Measurements from ENCODE around the gene PPT2. TPM values are rescaled to one million over a fixed set of nuclear protein-coding genes. Genes with fewer than 3 reads are reported as not detected.

The PPT2 gene
- total RNA-seq, 4 donors from 2014 or later = 13.1 to 80.0 (median 28.1) TPM

- Histone ChIP-seq H3K4me1 (peaks cover 16 to 53% (median 31%) of the 10 kb centered on the region in 4 donors), H3K36me3 (no peaks in the 10 kb centered on the region), H3K27me3 (no peaks in the 10 kb centered on the region), H3K27ac (peak overlapping the region; percentile 50 to 78 (median 67)), H3K4me3 (no peak overlapping the region), H3K9me3 (no peaks in the 10 kb centered on the region)
- in situ Hi-C loops (cut with MboI; ENCODE audit: low pct_ligation_motif_present in 1 of 4, low pct_unique_long_range_greater_than_20kb in 1 of 4, low sequenced_read_pairs in 3 of 4) (no loop called here), intact Hi-C loops (cut with DNase I; ENCODE audit: low total_unique reads) (no loop called here)
- TF ChIP-seq POLR2AphosphoS5 (IDR thresholded peaks at IDR 0.05) (no peak), EP300 (IDR thresholded peaks at IDR 0.05; ENCODE audit: low read depth) (no peak), POLR2A (IDR thresholded peaks at IDR 0.05) (no peak), CTCF (IDR thresholded peaks at IDR 0.05) (no peak)
- 41% methylated on average over 7 of the region's 7 CpGs; no CpG with 5 or more reads in 1 of the 2 donors for WGBS, 2 donors (ENCODE audit: low coverage in 1 of 2)
- DNase-seq = no peak
Measured at GRCh38 chr6:32110632-32111031, 43.3 kb upstream of the PPT2 start.

GRCh38 chr6:32111424-32112066 lies 42.4 kb upstream of the PPT2 start:
- Histone ChIP-seq H3K9me3 (no peaks in the 10 kb centered on the region), H3K36me3 (peaks cover 0 to 5% (median 0%) of the 10 kb centered on the region in 4 donors), H3K4me3 (no peak overlapping the region), H3K4me1 (peaks cover 16 to 53% (median 31%) of the 10 kb centered on the region in 4 donors), H3K27me3 (no peaks in the 10 kb centered on the region), H3K27ac (peak overlapping the region; percentile 50 to 78 (median 67))
- in situ Hi-C loops (cut with MboI; ENCODE audit: low pct_ligation_motif_present in 1 of 4, low pct_unique_long_range_greater_than_20kb in 1 of 4, low sequenced_read_pairs in 3 of 4) = no loop called here
- intact Hi-C loops (cut with DNase I; ENCODE audit: low total_unique reads) = no loop called here
- no peak for DNase-seq
- TF ChIP-seq CTCF (IDR thresholded peaks at IDR 0.05) (no peak), POLR2AphosphoS5 (IDR thresholded peaks at IDR 0.05) (peak in 1 of 3 donors; percentile 23)
- WGBS, 2 donors (ENCODE audit: low coverage in 1 of 2) = 69 to 73% methylated on average over 5 to 7 of the region's 7 CpGs

DNA sequence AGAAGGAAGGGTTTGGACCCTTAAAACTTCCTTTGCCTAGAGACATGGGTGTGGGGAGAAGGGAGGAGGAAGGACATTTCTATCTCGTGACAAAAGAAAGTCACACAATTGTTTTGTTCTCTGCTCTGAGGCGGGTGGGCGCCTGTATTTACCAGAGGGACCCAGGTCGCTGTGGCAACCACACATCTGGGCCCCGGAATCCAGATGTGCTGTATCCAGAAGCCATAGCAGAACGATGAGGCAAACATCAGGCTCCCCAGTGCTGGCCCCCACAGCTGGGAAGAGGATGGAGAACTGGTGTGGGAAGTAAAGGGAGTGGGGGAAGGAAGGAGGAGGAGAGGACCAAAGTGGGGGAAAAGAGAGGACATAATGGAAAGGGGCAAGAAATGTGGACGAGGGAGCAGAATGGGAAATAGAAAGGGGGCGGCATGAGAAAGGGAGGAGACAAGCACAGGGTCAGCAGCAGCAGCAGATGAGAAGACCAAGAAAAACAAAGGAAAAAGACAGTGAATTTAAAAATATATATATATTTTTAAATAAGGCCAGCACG lies 41.4 kb upstream of the PPT2 start:
- peak overlapping the region; percentile 50 to 78 (median 67) for H3K27ac ChIP-seq
- DNase-seq = no peak
- H3K9me3 ChIP-seq = no peaks in the 10 kb centered on the region
- intact Hi-C loops (cut with DNase I; ENCODE audit: low total_unique reads) = no loop called here
- H3K36me3 ChIP-seq = peaks cover 0 to 13% (median 3%) of the 10 kb centered on the region in 4 donors
- no peaks in the 10 kb centered on the region for H3K27me3 ChIP-seq
- H3K4me3 ChIP-seq = no peak overlapping the region
- in situ Hi-C loops (cut with MboI; ENCODE audit: low pct_ligation_motif_present in 1 of 4, low pct_unique_long_range_greater_than_20kb in 1 of 4, low sequenced_read_pairs in 3 of 4) = no loop called here
- peaks cover 13 to 47% (median 26%) of the 10 kb centered on the region in 4 donors for H3K4me1 ChIP-seq
- TF ChIP-seq POLR2AphosphoS5 (IDR thresholded peaks at IDR 0.05) = no peak
- TF ChIP-seq CTCF (IDR thresholded peaks at IDR 0.05) = no peak
- WGBS, 2 donors (ENCODE audit: low coverage in 1 of 2) = 45 to 66% methylated on average over 2 to 9 of the region's 9 CpGs

DNA sequence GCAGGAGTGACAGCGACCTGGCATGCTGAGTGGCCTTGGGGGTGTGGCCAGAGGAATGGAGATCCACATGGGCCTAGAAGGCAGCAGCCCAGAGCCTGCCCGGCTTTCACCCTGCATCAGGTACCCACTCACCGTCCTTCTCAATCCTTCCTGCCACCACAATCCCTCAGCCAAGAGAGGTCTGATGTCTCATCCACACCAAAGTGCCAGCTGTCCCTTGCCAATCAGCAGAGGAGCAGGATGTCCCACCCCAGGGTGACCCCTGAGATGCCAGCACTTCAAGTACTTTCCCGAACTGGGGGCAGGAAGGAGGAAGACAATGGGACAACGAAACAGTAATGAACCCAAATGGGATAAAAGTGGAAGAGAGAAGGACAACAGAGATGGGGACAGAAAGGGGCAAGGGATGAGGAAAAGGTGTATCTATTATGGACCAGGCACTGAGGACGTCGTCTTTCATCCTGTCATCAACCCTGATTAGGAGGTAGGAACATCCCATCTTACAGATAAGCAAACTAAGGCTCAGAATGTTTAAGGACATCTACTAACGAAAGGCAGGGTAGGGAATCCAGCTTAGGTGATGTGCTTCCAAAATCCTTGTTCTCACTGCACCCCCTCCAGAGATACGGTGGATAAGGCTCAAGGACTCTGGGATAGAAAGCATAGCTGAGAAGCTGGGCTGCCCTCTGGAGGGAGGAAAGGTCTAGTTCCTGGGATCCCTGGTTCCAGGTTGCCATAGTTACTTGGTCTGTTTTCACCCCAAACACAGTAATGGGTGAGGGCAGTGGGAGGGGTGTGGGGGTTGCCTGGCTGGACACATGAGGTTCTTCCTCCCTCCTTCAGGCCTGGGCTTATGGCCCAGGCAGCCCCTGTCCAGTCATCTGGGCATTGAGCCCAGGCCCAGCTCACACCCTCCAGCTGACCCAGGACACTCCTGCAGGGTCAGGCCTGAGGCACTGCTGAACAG lies 40.3 kb upstream of the PPT2 start:
- 72% methylated on average over 4 to 9 of the region's 9 CpGs for WGBS, 2 donors (ENCODE audit: low coverage in 1 of 2)
- TF ChIP-seq CTCF (IDR thresholded peaks at IDR 0.05) = peak in 3 of 5 experiments; percentile 4 to 15 (median 12)
- TF ChIP-seq POLR2AphosphoS5 (IDR thresholded peaks at IDR 0.05) = peak; percentile 42 to 46 (median 44)
- TF ChIP-seq POLR2A (IDR thresholded peaks at IDR 0.05) = no peak
- no peak for TF ChIP-seq EP300 (IDR thresholded peaks at IDR 0.05; ENCODE audit: low read depth)
- intact Hi-C loops (cut with DNase I; ENCODE audit: low total_unique reads) (no loop called here), in situ Hi-C loops (cut with MboI; ENCODE audit: low pct_ligation_motif_present in 1 of 4, low pct_unique_long_range_greater_than_20kb in 1 of 4, low sequenced_read_pairs in 3 of 4) (no loop called here)
- Histone ChIP-seq H3K4me3 (no peak overlapping the region), H3K27ac (peak overlapping the region; percentile 50 to 78 (median 67)), H3K4me1 (peaks cover 4 to 42% (median 18%) of the 10 kb centered on the region in 4 donors), H3K36me3 (peaks cover 0 to 25% (median 9%) of the 10 kb centered on the region in 4 donors), H3K9me3 (no peaks in the 10 kb centered on the region), H3K27me3 (no peaks in the 10 kb centered on the region)
- peak; percentile 63 for DNase-seq
